CD4-positive, alpha-beta T cell treated with Interleukin-4 for 4 hours (primary cell): ENCODE results near the gene GALNT7.
A peak's percentile ranks its signal among the peaks of the same experiment; 100 is the strongest.

Experiments
- DNase-seq: peaks from one replicate; pipeline ENCODE4 v3.0.0-alpha.2; 2020

Gene GALNT7

GRCh38 chr4:173365359-173365996 is 196.9 kb downstream of the GALNT7 start:
- no peak for DNase-seq

GRCh38 chr4:173367285-173367684 is 198.7 kb downstream of the GALNT7 start:
- peak; percentile 27 for DNase-seq

DNA sequence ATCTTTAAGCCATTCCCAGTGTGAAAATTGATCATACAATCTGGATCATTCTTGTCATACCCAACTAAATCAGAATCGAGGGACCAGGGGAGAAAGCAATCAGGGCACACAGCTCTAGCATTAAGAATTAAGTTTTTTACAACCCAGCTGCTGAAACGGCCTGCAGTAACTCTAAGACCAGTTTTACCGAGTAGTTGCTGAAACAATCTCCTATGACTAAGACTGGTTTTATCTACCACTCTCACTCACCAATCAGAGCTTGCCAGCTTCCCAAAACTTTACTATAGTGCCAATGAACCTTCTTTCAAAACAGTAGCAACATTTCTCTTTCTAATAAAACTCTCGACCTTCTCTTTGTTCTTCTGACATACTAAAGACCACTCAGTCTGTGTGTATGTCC is 199.3 kb downstream of the GALNT7 start:
- DNase-seq, result no peak

- peak; percentile 75 for DNase-seq
Observed at GRCh38 chr4:173370130-173370476, 201.5 kb downstream of the GALNT7 start.

DNA sequence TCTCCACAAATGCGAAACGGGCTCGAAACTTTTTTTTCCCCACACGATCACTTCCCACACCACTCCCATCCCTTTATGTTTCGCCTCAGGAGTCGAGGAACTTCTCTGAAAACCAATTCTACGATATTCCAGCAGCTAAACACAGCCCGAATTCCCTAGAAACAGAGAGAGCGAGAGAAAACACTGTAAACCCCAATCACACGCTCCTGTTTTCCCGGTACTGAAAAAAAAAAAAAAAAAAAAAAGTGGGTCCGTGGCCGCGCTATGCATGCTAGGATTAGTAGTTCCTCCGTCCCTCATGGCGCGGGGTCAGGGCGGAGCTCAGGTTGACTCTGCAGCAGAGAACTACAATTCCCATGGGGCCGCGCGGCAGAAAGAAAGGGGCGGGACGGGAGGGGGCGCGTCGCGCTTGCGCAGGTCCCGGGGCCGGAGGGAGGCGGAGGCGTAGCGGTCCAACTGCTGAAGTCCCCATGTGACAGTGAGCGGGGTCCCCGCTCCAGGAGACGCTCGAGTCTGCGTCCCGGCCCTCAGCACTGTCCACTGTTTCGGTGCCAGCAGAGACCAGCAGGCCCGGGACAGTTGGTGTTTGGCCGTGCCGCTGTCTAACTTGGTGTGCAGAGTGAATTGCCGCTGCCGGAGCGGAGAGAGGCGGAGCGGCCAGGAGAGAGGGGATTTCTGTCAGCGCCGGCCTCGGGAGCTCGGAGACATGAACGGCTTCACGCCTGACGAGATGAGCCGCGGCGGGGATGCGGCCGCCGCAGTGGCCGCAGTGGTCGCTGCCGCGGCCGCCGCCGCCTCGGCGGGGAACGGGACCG is 202.1 kb downstream of the GALNT7 start, which contains the start of gene SAP30:
SAP30 (plus strand) TSS at position 478 of the 815 bp plus-strand sequence; CDS start at position 707, 229 bp downstream.
- DNase-seq, result peak; percentile 97

- DNase-seq, result peak; percentile 22
Observed at GRCh38 chr4:173371292-173372192, 202.9 kb downstream of the GALNT7 start.
